ENCODE measurements around the gene FAM114A2. TPM values are rescaled to one million over a fixed set of nuclear protein-coding genes. Genes with fewer than 3 reads are reported as not detected.

The FAM114A2 gene
- total and polyA plus RNA-seq, 2 donors: 14.1 to 38.3 TPM

- no peak overlapping the region for H3K27ac ChIP-seq (ENCODE audit: low read depth in 1 of 2, low read length in 1 of 2)
- no peak overlapping the region for H3K4me3 ChIP-seq (ENCODE audit: low read length in 2 of 2)
- no peaks in the 10 kb centered on the region for H3K4me1 ChIP-seq (ENCODE audit: control insufficient read depth in 2 of 2, insufficient read depth in 2 of 2, low read length in 2 of 2)
- DNase-seq (ENCODE audit: low read depth in 6 of 9, low spot score in 9 of 9): no peak
- no peaks in the 10 kb centered on the region for H3K27me3 ChIP-seq (ENCODE audit: control insufficient read depth in 2 of 2, insufficient read depth in 1 of 2, low read length in 1 of 2)
- H3K9me3 ChIP-seq (ENCODE audit: control insufficient read depth in 2 of 2, insufficient read depth in 1 of 2, low read length in 1 of 2): no peaks in the 10 kb centered on the region
- no peaks in the 10 kb centered on the region for H3K36me3 ChIP-seq (ENCODE audit: control insufficient read depth in 2 of 2, insufficient read depth in 2 of 2, low read length in 1 of 2)
- WGBS: 91% methylated on average over 10 of the region's 10 CpGs
Measured at GRCh38 chr5:153968761-153969562, 69.7 kb downstream of the FAM114A2 start.

GRCh38 chr5:153964880-153965645, 73.6 kb downstream of the FAM114A2 start:
- Histone ChIP-seq H3K36me3 (ENCODE audit: control insufficient read depth in 2 of 2, insufficient read depth in 2 of 2, low read length in 1 of 2) (no peaks in the 10 kb centered on the region), H3K27ac (ENCODE audit: low read depth in 1 of 2, low read length in 1 of 2) (no peak overlapping the region), H3K9me3 (ENCODE audit: control insufficient read depth in 2 of 2, insufficient read depth in 1 of 2, low read length in 1 of 2) (no peaks in the 10 kb centered on the region), H3K4me1 (ENCODE audit: control insufficient read depth in 2 of 2, insufficient read depth in 2 of 2, low read length in 2 of 2) (no peaks in the 10 kb centered on the region), H3K4me3 (ENCODE audit: low read length in 2 of 2) (no peak overlapping the region), H3K27me3 (ENCODE audit: control insufficient read depth in 2 of 2, insufficient read depth in 1 of 2, low read length in 1 of 2) (no peaks in the 10 kb centered on the region)
- peak; percentile 4 to 60 (median 23) for DNase-seq (ENCODE audit: low read depth in 6 of 9, low spot score in 9 of 9)
- WGBS: 51% methylated on average over 10 of the region's 10 CpGs

GRCh38 chr5:153964191-153964879, 74.4 kb downstream of the FAM114A2 start:
- no peaks in the 10 kb centered on the region for H3K9me3 ChIP-seq (ENCODE audit: control insufficient read depth in 2 of 2, insufficient read depth in 1 of 2, low read length in 1 of 2)
- DNase-seq (ENCODE audit: low read depth in 6 of 9, low spot score in 9 of 9): no peak
- WGBS: 91% methylated on average over 17 of the region's 17 CpGs

GRCh38 chr5:153960269-153961215, 78.2 kb downstream of the FAM114A2 start:
- no peaks in the 10 kb centered on the region for H3K36me3 ChIP-seq (ENCODE audit: control insufficient read depth in 2 of 2, insufficient read depth in 2 of 2, low read length in 1 of 2)
- DNase-seq (ENCODE audit: low read depth in 6 of 9, low spot score in 9 of 9): no peak
- H3K4me1 ChIP-seq (ENCODE audit: control insufficient read depth in 2 of 2, insufficient read depth in 2 of 2, low read length in 2 of 2): no peaks in the 10 kb centered on the region
- WGBS: 67% methylated on average over 10 of the region's 10 CpGs
- peaks cover 0 to 2% of the 10 kb centered on the region in 2 donors for H3K27me3 ChIP-seq (ENCODE audit: control insufficient read depth in 2 of 2, insufficient read depth in 1 of 2, low read length in 1 of 2)
- no peak overlapping the region for H3K4me3 ChIP-seq (ENCODE audit: low read length in 2 of 2)
- H3K27ac ChIP-seq (ENCODE audit: low read depth in 1 of 2, low read length in 1 of 2): no peak overlapping the region
- no peaks in the 10 kb centered on the region for H3K9me3 ChIP-seq (ENCODE audit: control insufficient read depth in 2 of 2, insufficient read depth in 1 of 2, low read length in 1 of 2)

More at GRCh38 chr5:153964191-153964879, 74.4 kb downstream of the FAM114A2 start:
- Histone ChIP-seq H3K27me3 (ENCODE audit: control insufficient read depth in 2 of 2, insufficient read depth in 1 of 2, low read length in 1 of 2) (no peaks in the 10 kb centered on the region), H3K27ac (ENCODE audit: low read depth in 1 of 2, low read length in 1 of 2) (no peak overlapping the region), H3K4me1 (ENCODE audit: control insufficient read depth in 2 of 2, insufficient read depth in 2 of 2, low read length in 2 of 2) (no peaks in the 10 kb centered on the region), H3K4me3 (ENCODE audit: low read length in 2 of 2) (no peak overlapping the region), H3K36me3 (ENCODE audit: control insufficient read depth in 2 of 2, insufficient read depth in 2 of 2, low read length in 1 of 2) (no peaks in the 10 kb centered on the region)

GRCh38 chr5:153959134-153959957, 79.4 kb downstream of the FAM114A2 start:
- WGBS: 76% methylated on average over 5 of the region's 5 CpGs
- Histone ChIP-seq H3K36me3 (ENCODE audit: control insufficient read depth in 2 of 2, insufficient read depth in 2 of 2, low read length in 1 of 2) (no peaks in the 10 kb centered on the region), H3K9me3 (ENCODE audit: control insufficient read depth in 2 of 2, insufficient read depth in 1 of 2, low read length in 1 of 2) (no peaks in the 10 kb centered on the region), H3K4me1 (ENCODE audit: control insufficient read depth in 2 of 2, insufficient read depth in 2 of 2, low read length in 2 of 2) (no peaks in the 10 kb centered on the region), H3K27me3 (ENCODE audit: control insufficient read depth in 2 of 2, insufficient read depth in 1 of 2, low read length in 1 of 2) (peaks cover 0 to 2% of the 10 kb centered on the region in 2 donors), H3K4me3 (ENCODE audit: low read length in 2 of 2) (no peak overlapping the region), H3K27ac (ENCODE audit: low read depth in 1 of 2, low read length in 1 of 2) (no peak overlapping the region)
- no peak for DNase-seq (ENCODE audit: low read depth in 6 of 9, low spot score in 9 of 9)

- DNase-seq (ENCODE audit: low read depth in 6 of 9, low spot score in 9 of 9): no peak
- H3K4me1 ChIP-seq (ENCODE audit: control insufficient read depth in 2 of 2, insufficient read depth in 2 of 2, low read length in 2 of 2): no peaks in the 10 kb centered on the region
- WGBS: 84% methylated on average over 4 of the region's 4 CpGs
Measured at GRCh38 chr5:153957205-153957604, 81.5 kb downstream of the FAM114A2 start.

GRCh38 chr5:153953411-153953810, 85.3 kb downstream of the FAM114A2 start:
- H3K4me1 ChIP-seq (ENCODE audit: control insufficient read depth in 2 of 2, insufficient read depth in 2 of 2, low read length in 2 of 2): no peaks in the 10 kb centered on the region
- 87% methylated on average over 3 of the region's 3 CpGs for WGBS
- H3K9me3 ChIP-seq (ENCODE audit: control insufficient read depth in 2 of 2, insufficient read depth in 1 of 2, low read length in 1 of 2): no peaks in the 10 kb centered on the region
- H3K36me3 ChIP-seq (ENCODE audit: control insufficient read depth in 2 of 2, insufficient read depth in 2 of 2, low read length in 1 of 2): no peaks in the 10 kb centered on the region
- H3K27me3 ChIP-seq (ENCODE audit: control insufficient read depth in 2 of 2, insufficient read depth in 1 of 2, low read length in 1 of 2): peaks cover 0 to 2% of the 10 kb centered on the region in 2 donors
- DNase-seq (ENCODE audit: low read depth in 6 of 9, low spot score in 9 of 9): no peak
- no peak overlapping the region for H3K27ac ChIP-seq (ENCODE audit: low read depth in 1 of 2, low read length in 1 of 2)
- H3K4me3 ChIP-seq (ENCODE audit: low read length in 2 of 2): no peak overlapping the region

More at GRCh38 chr5:153957205-153957604, 81.5 kb downstream of the FAM114A2 start:
- H3K9me3 ChIP-seq (ENCODE audit: control insufficient read depth in 2 of 2, insufficient read depth in 1 of 2, low read length in 1 of 2): no peaks in the 10 kb centered on the region
- peaks cover 0 to 2% of the 10 kb centered on the region in 2 donors for H3K27me3 ChIP-seq (ENCODE audit: control insufficient read depth in 2 of 2, insufficient read depth in 1 of 2, low read length in 1 of 2)
- H3K4me3 ChIP-seq (ENCODE audit: low read length in 2 of 2): no peak overlapping the region
- H3K27ac ChIP-seq (ENCODE audit: low read depth in 1 of 2, low read length in 1 of 2): no peak overlapping the region
- no peaks in the 10 kb centered on the region for H3K36me3 ChIP-seq (ENCODE audit: control insufficient read depth in 2 of 2, insufficient read depth in 2 of 2, low read length in 1 of 2)

GRCh38 chr5:153952893-153953292, 85.8 kb downstream of the FAM114A2 start:
- H3K27me3 ChIP-seq (ENCODE audit: control insufficient read depth in 2 of 2, insufficient read depth in 1 of 2, low read length in 1 of 2): no peaks in the 10 kb centered on the region
- H3K4me1 ChIP-seq (ENCODE audit: control insufficient read depth in 2 of 2, insufficient read depth in 2 of 2, low read length in 2 of 2): no peaks in the 10 kb centered on the region
- no peak overlapping the region for H3K4me3 ChIP-seq (ENCODE audit: low read length in 2 of 2)
- H3K9me3 ChIP-seq (ENCODE audit: control insufficient read depth in 2 of 2, insufficient read depth in 1 of 2, low read length in 1 of 2): no peaks in the 10 kb centered on the region
- H3K36me3 ChIP-seq (ENCODE audit: control insufficient read depth in 2 of 2, insufficient read depth in 2 of 2, low read length in 1 of 2): no peaks in the 10 kb centered on the region
- no peak overlapping the region for H3K27ac ChIP-seq (ENCODE audit: low read depth in 1 of 2, low read length in 1 of 2)
- no peak for DNase-seq (ENCODE audit: low read depth in 6 of 9, low spot score in 9 of 9)
- 98% methylated on average over 2 of the region's 2 CpGs for WGBS

Measured in thymus (tissue), 11 donors.